Astrocyte (in vitro differentiated cells and primary cell): ENCODE results near the gene SLC9A9.

Experiments
- CTCF ChIP-seq: IDR thresholded peaks from 2 replicates; pipeline ENCODE4 v1.5.1; 2011; ENCODE audit warnings: low read depth, mild to moderate bottlenecking, inconsistent platforms, low read length, moderate library complexity; ENCODE audit not compliant: insufficient read depth
- EZH2 ChIP-seq: IDR thresholded peaks from 2 replicates; pipeline ENCODE4 v1.6.1; 2012; ENCODE audit warnings: mild to moderate bottlenecking, low read length, inconsistent platforms; ENCODE audit not compliant: insufficient read depth

- TF ChIP-seq CTCF (no peak), EZH2 (no peak)
Measured at GRCh38 chr3:143619231-143619630, 229.0 kb downstream of the SLC9A9 start.
